Mucosa of stomach (tissue), 1 donor: Measurements from ENCODE around the gene LDLRAP1.

ENCODE experiments used
- H3K27me3 ChIP-seq: one replicate; pipeline ENCODE4 v1.7.0; 2013; ENCODE audit warnings: mild to moderate bottlenecking, low read length; ENCODE audit not compliant: control insufficient read depth, insufficient read depth
- H3K36me3 ChIP-seq: one replicate; pipeline ENCODE4 v1.7.0; 2013; ENCODE audit warnings: low read length; ENCODE audit not compliant: control insufficient read depth, insufficient read depth
- H3K4me1 ChIP-seq: one replicate; pipeline ENCODE4 v1.7.0; 2013; ENCODE audit warnings: mild to moderate bottlenecking, low read length; ENCODE audit not compliant: control insufficient read depth, insufficient read depth
- H3K4me3 ChIP-seq: one replicate; pipeline ENCODE4 v1.7.0; 2013; ENCODE audit warnings: low read length
- H3K9ac ChIP-seq: one replicate; pipeline ENCODE4 v1.7.0; 2013; ENCODE audit warnings: mild to moderate bottlenecking, low read length, moderate library complexity
- H3K9me3 ChIP-seq: one replicate; pipeline ENCODE4 v1.7.0; 2013; ENCODE audit warnings: mild to moderate bottlenecking, low read length, moderate library complexity; ENCODE audit not compliant: control insufficient read depth
- donor health status: Pancreatic carcinoma.

The LDLRAP1 gene

GRCh38 chr1:25560788-25561187, 17.4 kb downstream of the LDLRAP1 start:
- H3K4me1 ChIP-seq: peaks cover 29% of the 10 kb centered on the region
- H3K36me3 ChIP-seq: peaks cover 3% of the 10 kb centered on the region
- H3K9me3 ChIP-seq: no peaks in the 10 kb centered on the region
- no peak overlapping the region for H3K4me3 ChIP-seq
- H3K27me3 ChIP-seq: no peaks in the 10 kb centered on the region
- no peak overlapping the region for H3K9ac ChIP-seq

GRCh38 chr1:25561421-25562100, 18.2 kb downstream of the LDLRAP1 start:
- H3K9me3 ChIP-seq: no peaks in the 10 kb centered on the region
- peaks cover 3% of the 10 kb centered on the region for H3K36me3 ChIP-seq
- peaks cover 21% of the 10 kb centered on the region for H3K4me1 ChIP-seq
- H3K4me3 ChIP-seq: no peak overlapping the region
- no peak overlapping the region for H3K9ac ChIP-seq
- no peaks in the 10 kb centered on the region for H3K27me3 ChIP-seq

GRCh38 chr1:25562101-25562927, 18.9 kb downstream of the LDLRAP1 start:
- H3K4me1 ChIP-seq: peaks cover 19% of the 10 kb centered on the region
- no peaks in the 10 kb centered on the region for H3K27me3 ChIP-seq
- H3K9me3 ChIP-seq: no peaks in the 10 kb centered on the region
- peaks cover 3% of the 10 kb centered on the region for H3K36me3 ChIP-seq
- H3K9ac ChIP-seq: no peak overlapping the region
- H3K4me3 ChIP-seq: no peak overlapping the region

GRCh38 chr1:25562928-25563283, 19.5 kb downstream of the LDLRAP1 start:
- no peak overlapping the region for H3K9ac ChIP-seq
- no peaks in the 10 kb centered on the region for H3K9me3 ChIP-seq
- H3K36me3 ChIP-seq: peaks cover 3% of the 10 kb centered on the region
- no peak overlapping the region for H3K4me3 ChIP-seq
- peaks cover 25% of the 10 kb centered on the region for H3K4me1 ChIP-seq
- no peaks in the 10 kb centered on the region for H3K27me3 ChIP-seq

GRCh38 chr1:25563330-25564215, 20.2 kb downstream of the LDLRAP1 start:
- Histone ChIP-seq H3K36me3 (peaks cover 3% of the 10 kb centered on the region), H3K9ac (no peak overlapping the region), H3K4me1 (peaks cover 31% of the 10 kb centered on the region), H3K4me3 (no peak overlapping the region), H3K9me3 (no peaks in the 10 kb centered on the region), H3K27me3 (no peaks in the 10 kb centered on the region)

- no peak overlapping the region for H3K4me3 ChIP-seq
Observed at GRCh38 chr1:25564777-25565574, 21.6 kb downstream of the LDLRAP1 start.

GRCh38 chr1:25565626-25566025, 22.2 kb downstream of the LDLRAP1 start:
- Histone ChIP-seq H3K9ac (no peak overlapping the region), H3K9me3 (no peaks in the 10 kb centered on the region), H3K4me3 (no peak overlapping the region), H3K27me3 (no peaks in the 10 kb centered on the region), H3K4me1 (peaks cover 39% of the 10 kb centered on the region), H3K36me3 (no peaks in the 10 kb centered on the region)

More at GRCh38 chr1:25564777-25565574, 21.6 kb downstream of the LDLRAP1 start:
- no peaks in the 10 kb centered on the region for H3K27me3 ChIP-seq
- H3K4me1 ChIP-seq: peaks cover 39% of the 10 kb centered on the region
- no peaks in the 10 kb centered on the region for H3K9me3 ChIP-seq
- H3K9ac ChIP-seq: no peak overlapping the region
- H3K36me3 ChIP-seq: no peaks in the 10 kb centered on the region

- Histone ChIP-seq H3K4me3 (no peak overlapping the region), H3K27me3 (no peaks in the 10 kb centered on the region), H3K9ac (no peak overlapping the region), H3K4me1 (peaks cover 38% of the 10 kb centered on the region), H3K36me3 (no peaks in the 10 kb centered on the region), H3K9me3 (no peaks in the 10 kb centered on the region)
Observed at GRCh38 chr1:25566176-25566729, 22.8 kb downstream of the LDLRAP1 start.

GRCh38 chr1:25566730-25567341, 23.4 kb downstream of the LDLRAP1 start:
- Histone ChIP-seq H3K4me3 (no peak overlapping the region), H3K4me1 (peaks cover 33% of the 10 kb centered on the region), H3K9ac (no peak overlapping the region)

GRCh38 chr1:25567710-25568089, 24.3 kb downstream of the LDLRAP1 start:
- Histone ChIP-seq H3K4me1 (peaks cover 29% of the 10 kb centered on the region), H3K9ac (no peak overlapping the region)

More at GRCh38 chr1:25566730-25567341, 23.4 kb downstream of the LDLRAP1 start:
- Histone ChIP-seq H3K27me3 (no peaks in the 10 kb centered on the region), H3K9me3 (no peaks in the 10 kb centered on the region), H3K36me3 (no peaks in the 10 kb centered on the region)

More at GRCh38 chr1:25567710-25568089, 24.3 kb downstream of the LDLRAP1 start:
- no peaks in the 10 kb centered on the region for H3K27me3 ChIP-seq
- H3K9me3 ChIP-seq: no peaks in the 10 kb centered on the region
- H3K4me3 ChIP-seq: no peak overlapping the region
- no peaks in the 10 kb centered on the region for H3K36me3 ChIP-seq
